Measurements from ENCODE around the gene CMYA5.

- TF ChIP-seq CTCF (IDR thresholded peaks at IDR 0.05; ENCODE audit: poor library complexity) (no peak), EZH2phosphoT487 (IDR thresholded peaks at IDR 0.05; ENCODE audit: low read depth, severe bottlenecking, unreplicated experiment) (no peak)
These were observed 150.7 kb downstream of the CMYA5 start for GRCh38 chr5:79840084-79840990.
